Gastrocnemius medialis (tissue), 4 donors: ENCODE measurements around the gene CKMT1B.
"Not testable (repeated sequence)": the region's sequence is repeated elsewhere in the genome, so short reads cannot be mapped to it uniquely, and the experiment has no call there.

Experiments
- CTCF ChIP-seq, 5 experiments: fragments of 450-650 bp in 3 of 5; fragments of 200-600 bp in 2 of 5; sonication (generic) in 2 of 5; IDR thresholded peaks in 4 of 5; conservative IDR thresholded peaks in 1 of 5; 1 replicate in 4 of 5; 2 replicates in 1 of 5; pipeline ENCODE4 v1.5.1; 2016 to 2019; ENCODE audit warnings: antibody characterized with exemption in 5 of 5, mild to moderate bottlenecking in 3 of 5, moderate library complexity in 3 of 5
- POLR2A ChIP-seq, 2 donors: fragments of 450-650 bp; IDR thresholded peaks; one replicate each; pipeline ENCODE4 v1.6.1; 2017; ENCODE audit warnings: antibody characterized with exemption in 2 of 2, mild to moderate bottlenecking in 2 of 2, moderate library complexity in 2 of 2

DNA sequence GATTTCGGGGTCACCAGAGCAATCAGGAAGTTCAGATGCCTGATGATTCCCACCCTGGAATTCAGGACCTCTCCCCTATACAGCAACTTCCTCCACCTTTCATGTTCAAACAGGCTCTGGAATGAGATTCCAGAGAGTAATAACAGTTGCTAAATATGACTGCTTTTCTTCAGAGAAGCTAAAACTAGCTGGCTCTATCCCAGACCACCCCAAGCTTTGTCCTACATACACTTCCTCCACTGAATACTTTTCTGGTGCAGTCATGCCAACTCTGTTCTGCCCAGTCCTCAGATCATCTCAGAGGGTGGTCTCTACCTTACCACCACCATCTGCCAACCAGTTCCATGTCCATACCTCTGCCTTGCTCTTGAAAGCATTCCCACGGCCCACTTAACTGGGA is 27.2 kb upstream of the CKMT1B start:
- not testable (repeated sequence) for TF ChIP-seq CTCF (IDR thresholded peaks at IDR 0.05 in 4 of 5, conservative IDR thresholded peaks at IDR 0.05 in 1 of 5); POLR2A (IDR thresholded peaks at IDR 0.05)
